Natural killer cell (primary cell): ENCODE measurements around the gene PFKFB2. TPM values are rescaled to one million over a fixed set of nuclear protein-coding genes. Genes with fewer than 3 reads are reported as not detected.

ENCODE experiments used
- ATAC-seq, 3 donors: fragments of 150-1000 bp in 2 of 3; fragments of 200-7000 bp in 1 of 3; cut with Tn5 transposase; 1 replicate in 1 of 3; 2 replicates in 2 of 3; pipeline ENCODE4 v1.10.0; 2021; ENCODE audit warnings: mild to moderate bottlenecking in 2 of 3, moderate library complexity in 2 of 3
- DNase-seq, 2 donors: peaks; one replicate each; pipeline versions ENCODE4 v3.0.0 to v3.0.0-alpha.2; 2013 to 2021; ENCODE audit warnings: mixed read lengths in 1 of 2
- H3K27ac ChIP-seq: one replicate; pipeline ENCODE4 v1.5.1; 2013; ENCODE audit warnings: mild to moderate bottlenecking, low read length
- H3K27me3 ChIP-seq: one replicate; pipeline ENCODE4 v1.6.1; 2013; ENCODE audit warnings: low read length; ENCODE audit not compliant: control insufficient read depth, insufficient read depth
- H3K36me3 ChIP-seq: one replicate; pipeline ENCODE4 v1.6.1; 2013; ENCODE audit warnings: low read length; ENCODE audit not compliant: control insufficient read depth, insufficient read depth
- H3K4me1 ChIP-seq: one replicate; pipeline ENCODE4 v1.6.1; 2013; ENCODE audit warnings: low read length; ENCODE audit not compliant: control insufficient read depth, insufficient read depth
- H3K4me3 ChIP-seq: one replicate; pipeline ENCODE4 v1.5.1; 2013; ENCODE audit warnings: low read length
- H3K9me3 ChIP-seq: one replicate; pipeline ENCODE4 v1.6.1; 2013; ENCODE audit warnings: low read length; ENCODE audit not compliant: control insufficient read depth, insufficient read depth
- H3K27ac Mint-ChIP-seq, 2 donors: one replicate each; pipeline ENCODE4 v1.8.0; 2022; ENCODE audit warnings: mild to moderate bottlenecking in 2 of 2, mixed read lengths in 2 of 2, moderate library complexity in 1 of 2
- H3K27me3 Mint-ChIP-seq, 2 donors: one replicate each; pipeline ENCODE4 v1.8.0; 2022; ENCODE audit warnings: low read depth in 2 of 2, mixed read lengths in 2 of 2
- H3K36me3 Mint-ChIP-seq: one replicate; pipeline ENCODE4 v1.8.0; 2022; ENCODE audit warnings: mixed read lengths
- H3K4me1 Mint-ChIP-seq, 2 donors: one replicate each; pipeline ENCODE4 v1.8.0; 2022; ENCODE audit warnings: mixed read lengths in 2 of 2
- H3K4me3 Mint-ChIP-seq: one replicate; pipeline ENCODE4 v1.8.0; 2022; ENCODE audit warnings: mild to moderate bottlenecking, moderate library complexity, mixed read lengths
- H3K9me3 Mint-ChIP-seq, 2 donors: one replicate each; pipeline ENCODE4 v1.8.0; 2022; ENCODE audit warnings: mixed read lengths in 2 of 2
- WGBS: methylation state at CpG from one replicate; pipeline ENCODE4 v1.1.7; 2013; ENCODE audit warnings: missing lambda C conversion rate; ENCODE audit not compliant: insufficient coverage; 5-methylcytosine and 5-hydroxymethylcytosine counted together
- intact Hi-C: fragments of 100-400 bp; cut with micrococcal nuclease; formaldehyde crosslinking; loops from one replicate; pipeline ENCODE4 v1.14.2; 2022
- total RNA-seq, 4 donors: library from RNA; stranded (reverse); fragments of 120-200 nt in 1 of 4; gene quantifications; one replicate each; pipeline versions ENCODE4 v1.2.3 to v1.2.4, GENCODE V29; 2013 to 2022
- TF ChIP-seq, protein P1 (sequence below): fragments of 200-600 bp; IDR thresholded peaks from one replicate; pipeline ENCODE4 v1.8.0; 2022; ENCODE audit warnings: antibody characterized with exemption

Gene PFKFB2
- total RNA-seq, 3 donors from 2014 or later (not counting 1 experiment from before 2014, with no cell fraction given): 5.3 to 8.5 (median 7.4) TPM

DNA sequence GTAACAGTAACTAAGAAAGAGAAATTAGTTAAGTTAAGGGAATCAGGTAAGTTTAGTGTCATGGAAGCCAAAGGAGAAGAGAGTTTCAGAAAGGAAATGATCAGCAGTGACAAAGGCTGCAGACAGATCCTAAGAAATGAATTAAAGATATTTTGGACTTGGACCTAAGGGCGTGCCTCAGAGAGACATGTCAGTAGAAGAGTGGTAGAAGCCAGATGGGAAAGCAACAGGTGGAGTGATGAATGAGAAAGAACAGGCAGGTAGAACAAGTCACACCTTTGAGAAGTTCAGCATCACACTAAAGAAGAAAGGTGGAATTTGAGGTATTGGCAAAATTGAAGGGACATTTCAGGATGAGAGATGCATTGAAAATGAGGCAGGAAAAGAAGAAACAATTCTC lies 49.6 kb downstream of the PFKFB2 start:
- TF ChIP-seq, protein P1, sequence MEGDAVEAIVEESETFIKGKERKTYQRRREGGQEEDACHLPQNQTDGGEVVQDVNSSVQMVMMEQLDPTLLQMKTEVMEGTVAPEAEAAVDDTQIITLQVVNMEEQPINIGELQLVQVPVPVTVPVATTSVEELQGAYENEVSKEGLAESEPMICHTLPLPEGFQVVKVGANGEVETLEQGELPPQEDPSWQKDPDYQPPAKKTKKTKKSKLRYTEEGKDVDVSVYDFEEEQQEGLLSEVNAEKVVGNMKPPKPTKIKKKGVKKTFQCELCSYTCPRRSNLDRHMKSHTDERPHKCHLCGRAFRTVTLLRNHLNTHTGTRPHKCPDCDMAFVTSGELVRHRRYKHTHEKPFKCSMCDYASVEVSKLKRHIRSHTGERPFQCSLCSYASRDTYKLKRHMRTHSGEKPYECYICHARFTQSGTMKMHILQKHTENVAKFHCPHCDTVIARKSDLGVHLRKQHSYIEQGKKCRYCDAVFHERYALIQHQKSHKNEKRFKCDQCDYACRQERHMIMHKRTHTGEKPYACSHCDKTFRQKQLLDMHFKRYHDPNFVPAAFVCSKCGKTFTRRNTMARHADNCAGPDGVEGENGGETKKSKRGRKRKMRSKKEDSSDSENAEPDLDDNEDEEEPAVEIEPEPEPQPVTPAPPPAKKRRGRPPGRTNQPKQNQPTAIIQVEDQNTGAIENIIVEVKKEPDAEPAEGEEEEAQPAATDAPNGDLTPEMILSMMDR: no peak
- H3K4me3 ChIP-seq: no peak overlapping the region
- H3K36me3 ChIP-seq: no peaks in the 10 kb centered on the region
- H3K27ac ChIP-seq: no peak overlapping the region
- H3K9me3 ChIP-seq: no peaks in the 10 kb centered on the region
- H3K27me3 ChIP-seq: no peaks in the 10 kb centered on the region
- no peaks in the 10 kb centered on the region for H3K4me1 ChIP-seq
- H3K27me3 Mint-ChIP-seq: peaks cover 22 to 44% of the 10 kb centered on the region in 2 donors
- no peak overlapping the region for H3K27ac Mint-ChIP-seq
- H3K9me3 Mint-ChIP-seq: no peaks in the 10 kb centered on the region
- intact Hi-C loops: no loop called here
- no peaks in the 10 kb centered on the region for H3K36me3 Mint-ChIP-seq
- H3K4me3 Mint-ChIP-seq: no peak overlapping the region
- WGBS: 83% methylated on average over 1 of the region's 1 CpG
- no peak for ATAC-seq
- H3K4me1 Mint-ChIP-seq: no peaks in the 10 kb centered on the region
- no peak for DNase-seq

DNA sequence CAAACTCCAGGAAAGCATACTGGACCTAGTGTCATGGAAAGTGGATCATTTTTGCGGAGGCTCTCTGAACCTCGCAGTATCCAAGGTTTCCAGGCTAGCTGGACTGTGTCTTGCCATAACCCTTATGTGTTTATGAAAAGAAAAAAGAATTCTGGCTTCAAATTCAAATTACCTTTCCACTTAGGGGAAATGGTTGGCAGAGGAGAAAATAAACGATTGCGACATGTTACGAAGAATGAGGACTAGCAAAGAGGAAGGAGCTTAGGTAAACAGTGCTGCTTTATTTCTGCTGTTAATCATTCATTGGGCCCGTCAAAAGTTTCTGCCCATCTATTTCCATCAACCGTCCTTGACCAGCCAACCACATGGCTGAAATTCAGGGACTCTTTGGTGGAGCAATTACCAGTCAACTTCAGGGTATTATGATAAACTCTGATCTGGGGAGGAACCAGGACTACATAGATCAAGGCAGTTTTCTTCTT lies 50.9 kb downstream of the PFKFB2 start, which contains the start of gene C4BPA:
C4BPA (plus strand) TSS at position 342 of the 482 bp plus-strand sequence. CDS start 8,793 bp downstream, outside the sequence.
- no peak within 1 kb of the TSS for H3K27ac ChIP-seq
- Mint-ChIP-seq H3K27ac (no peak within 1 kb of the TSS), H3K4me1 (no peaks in the 10 kb centered on the region), H3K4me3 (no peak within 1 kb of the TSS), H3K9me3 (no peaks in the 10 kb centered on the region), H3K36me3 (no peaks in the 10 kb centered on the region), H3K27me3 (peaks cover 27 to 47% of the 10 kb centered on the region in 2 donors)
- H3K36me3 ChIP-seq: no peaks in the 10 kb centered on the region
- H3K4me1 ChIP-seq: no peaks in the 10 kb centered on the region
- H3K9me3 ChIP-seq: no peaks in the 10 kb centered on the region
- no peak within 1 kb of the TSS for H3K4me3 ChIP-seq
- intact Hi-C loops: no loop called here
- ATAC-seq: no peak
- 81% methylated on average over 5 of the region's 7 CpGs for WGBS
- DNase-seq: no peak
- H3K27me3 ChIP-seq: no peaks in the 10 kb centered on the region
- TF ChIP-seq, protein P1: no peak

DNA sequence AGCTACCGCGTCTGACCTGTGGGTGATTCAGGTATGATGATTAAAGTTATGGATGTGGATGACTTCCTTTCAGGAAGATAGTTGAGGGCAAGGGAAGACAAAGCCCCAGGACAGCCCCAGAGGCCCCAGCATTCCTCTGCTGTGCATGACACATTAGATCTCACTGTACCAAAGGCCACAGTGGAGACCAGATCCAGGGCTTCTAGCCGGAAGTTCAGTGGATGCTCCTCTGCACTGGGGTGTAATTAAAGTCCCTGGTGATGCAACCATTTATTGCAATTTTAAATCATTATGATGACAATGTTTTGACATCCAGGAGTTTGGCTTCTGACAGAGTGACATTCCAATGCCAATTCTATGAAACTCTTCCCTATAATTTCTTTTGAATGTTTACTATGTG lies 55.9 kb downstream of the PFKFB2 start:
- no peak for DNase-seq
- Mint-ChIP-seq H3K4me3 (no peak overlapping the region), H3K27me3 (peaks cover 27 to 48% of the 10 kb centered on the region in 2 donors), H3K4me1 (no peaks in the 10 kb centered on the region), H3K9me3 (no peaks in the 10 kb centered on the region), H3K27ac (no peak overlapping the region), H3K36me3 (no peaks in the 10 kb centered on the region)
- Histone ChIP-seq H3K36me3 (no peaks in the 10 kb centered on the region), H3K27ac (no peak overlapping the region), H3K4me3 (no peak overlapping the region), H3K27me3 (no peaks in the 10 kb centered on the region), H3K4me1 (no peaks in the 10 kb centered on the region), H3K9me3 (no peaks in the 10 kb centered on the region)
- TF ChIP-seq, protein P1: no peak
- intact Hi-C loops: no loop called here
- no peak for ATAC-seq
- 93% methylated on average over 3 of the region's 3 CpGs for WGBS
